ENCODE data around the gene VDAC1. TPM values are rescaled to one million over a fixed set of nuclear protein-coding genes. Genes with fewer than 3 reads are reported as not detected.

The VDAC1 gene
- total RNA-seq, 1 donor: 277 TPM

GRCh38 chr5:133995883-133996563, 8.8 kb downstream of the VDAC1 start:
- DNase-seq (ENCODE audit: low read depth): no peak

GRCh38 chr5:133995341-133995740, 9.4 kb downstream of the VDAC1 start:
- TF ChIP-seq CTCF (IDR thresholded peaks at IDR 0.05; ENCODE audit: insufficient read depth, low read length): no peak
- H3K4me3 ChIP-seq (ENCODE audit: low read depth, low read length): no peak overlapping the region
- no peak for DNase-seq (ENCODE audit: low read depth)

More at GRCh38 chr5:133995883-133996563, 8.8 kb downstream of the VDAC1 start:
- no peak overlapping the region for H3K4me3 ChIP-seq (ENCODE audit: low read depth, low read length)
- TF ChIP-seq CTCF (IDR thresholded peaks at IDR 0.05; ENCODE audit: insufficient read depth, low read length): no peak

- H3K4me3 ChIP-seq (ENCODE audit: low read depth, low read length): no peak overlapping the region
- no peak for TF ChIP-seq CTCF (IDR thresholded peaks at IDR 0.05; ENCODE audit: insufficient read depth, low read length)
- no peak for DNase-seq (ENCODE audit: low read depth)
Observed at GRCh38 chr5:133994990-133995333, 9.8 kb downstream of the VDAC1 start.

GRCh38 chr5:133994297-133994989, 10.3 kb downstream of the VDAC1 start:
- no peak for DNase-seq (ENCODE audit: low read depth)
- no peak overlapping the region for H3K4me3 ChIP-seq (ENCODE audit: low read depth, low read length)
- TF ChIP-seq CTCF (IDR thresholded peaks at IDR 0.05; ENCODE audit: insufficient read depth, low read length): no peak

GRCh38 chr5:133993185-133993936, 11.4 kb downstream of the VDAC1 start:
- DNase-seq (ENCODE audit: low read depth): peak; percentile 53
- TF ChIP-seq CTCF (IDR thresholded peaks at IDR 0.05; ENCODE audit: insufficient read depth, low read length): no peak
- H3K4me3 ChIP-seq (ENCODE audit: low read depth, low read length): no peak overlapping the region

GRCh38 chr5:133992429-133993155, 12.2 kb downstream of the VDAC1 start:
- no peak overlapping the region for H3K4me3 ChIP-seq (ENCODE audit: low read depth, low read length)
- no peak for DNase-seq (ENCODE audit: low read depth)
- TF ChIP-seq CTCF (IDR thresholded peaks at IDR 0.05; ENCODE audit: insufficient read depth, low read length): no peak

Data from fibroblast of the aortic adventitia (primary cell).